Spleen (tissue), 11 donors: ENCODE results near the gene GNG3. TPM values are rescaled to one million over a fixed set of nuclear protein-coding genes. Genes with fewer than 3 reads are reported as not detected.
"Not testable (repeated sequence)": the region's sequence is repeated elsewhere in the genome, so short reads cannot be mapped to it uniquely, and the experiment has no call there.

ENCODE experiments used
- DNase-seq: peaks from one replicate; pipeline ENCODE4 v3.0.0-alpha.2; 2020
- H3K27ac ChIP-seq, 8 donors: fragments of 200-600 bp; sonication (generic) in 7 of 8; 1 replicate in 4 of 8; 2 replicates in 4 of 8; pipeline versions ENCODE4 v1.5.0 to v1.8.0; 2016 to 2021; ENCODE audit warnings: inconsistent platforms in 4 of 8, mild to moderate bottlenecking in 4 of 8, moderate library complexity in 1 of 8
- H3K27me3 ChIP-seq, 7 donors: fragments of 200-600 bp; sonication (generic) in 6 of 7; replicated peaks in 1 of 7; 1 replicate in 4 of 7; 2 replicates in 3 of 7; pipeline versions ENCODE4 v1.5.0 to v1.8.0; 2016 to 2021; ENCODE audit warnings: inconsistent platforms in 3 of 7, mild to moderate bottlenecking in 1 of 7
- H3K36me3 ChIP-seq, 6 donors: fragments of 200-600 bp; sonication (generic) in 5 of 6; 1 replicate in 4 of 6; 2 replicates in 2 of 6; pipeline versions ENCODE4 v1.5.0 to v1.8.0; 2016 to 2021; ENCODE audit warnings: inconsistent platforms in 2 of 6
- H3K4me1 ChIP-seq, 6 donors: fragments of 200-600 bp; sonication (generic) in 5 of 6; 1 replicate in 3 of 6; 2 replicates in 3 of 6; pipeline versions ENCODE4 v1.5.0 to v1.8.0; 2016 to 2021; ENCODE audit warnings: inconsistent platforms in 3 of 6
- H3K4me3 ChIP-seq, 8 donors: fragments of 200-600 bp; sonication (generic) in 7 of 8; 1 replicate in 4 of 8; 2 replicates in 4 of 8; pipeline versions ENCODE4 v1.5.0 to v1.8.0; 2016 to 2021; ENCODE audit warnings: inconsistent platforms in 4 of 8, mild to moderate bottlenecking in 4 of 8, moderate library complexity in 2 of 8
- H3K9me3 ChIP-seq, 8 donors: fragments of 200-600 bp; sonication (generic) in 7 of 8; 1 replicate in 4 of 8; 2 replicates in 4 of 8; pipeline versions ENCODE4 v1.5.0 to v1.8.0; 2016 to 2021; ENCODE audit warnings: inconsistent platforms in 4 of 8
- CTCF ChIP-seq, 11 experiments: fragments of 200-600 bp in 7 of 11; fragments of 450-650 bp in 4 of 11; sonication (generic) in 4 of 11; IDR thresholded peaks in 8 of 11; conservative IDR thresholded peaks in 3 of 11; 1 replicate in 7 of 11; 2 replicates in 4 of 11; pipeline versions ENCODE4 v1.4.0 to v1.8.0; 2016 to 2021; ENCODE audit warnings: antibody characterized with exemption in 11 of 11, inconsistent platforms in 4 of 11, mild to moderate bottlenecking in 1 of 11
- POLR2A ChIP-seq, 3 donors: fragments of 450-650 bp; IDR thresholded peaks; one replicate each; pipeline ENCODE4 v1.5.1; 2017; ENCODE audit warnings: antibody characterized with exemption in 3 of 3, mild to moderate bottlenecking in 1 of 3
- POLR2AphosphoS5 ChIP-seq, 3 donors: sonication (generic); formaldehyde crosslinking; IDR thresholded peaks; one replicate each; pipeline ENCODE4 v1.5.1; 2017; ENCODE audit warnings: antibody characterized with exemption in 3 of 3
- WGBS, 5 donors: extraction: QIAGEN DNeasy Blood & Tissue Kit in 3 of 5; methylation state at CpG; one replicate each; pipeline versions ENCODE4 v1.1.5 to v1.1.7; 2013 to 2018; 5-methylcytosine and 5-hydroxymethylcytosine counted together
- intact Hi-C: fragments of 100-400 bp; cut with DNase I; formaldehyde crosslinking; loops from one replicate; pipeline ENCODE4 v1.15.0; 2023; ENCODE audit warnings: low total_unique reads
- polyA plus RNA-seq, 3 donors: library from polyadenylated mRNA; stranded (reverse); fragments of 200-250 nt; gene quantifications; one replicate each; pipeline ENCODE4 v1.2.1, GENCODE V29; 2013
- total RNA-seq, 7 donors: library from RNA; depleted of rRNA in 3 of 7; stranded (reverse); fragments of >200 nt in 3 of 7; fragmentation: NEBNext Ultra II Directional in 4 of 7; extraction: Animal tissue kit (Norgen Biotek cat#: 25700) in 4 of 7; gene quantifications; one replicate each; pipeline versions ENCODE4 v1.1.0 to v1.2.1, GENCODE V29; 2016 to 2021
- donor health status: healthy with polysubstance abuse.
- donor health status: DM: no; HTN: no; CAD: no; lungs with moderate emphysema.
- donor health status: DM: no; HTN: no; CAD: no.
- donor health status: Bipolar disorder and iron deficiency.
- donor health status: healthy.
- donor health status: DM: no; HTN: no; CAD: no.
- donor health status: DM: yes; HTN: yes; CAD: no.

The GNG3 gene
- total and polyA plus RNA-seq, 10 donors = 0.12 to 0.13 TPM; not detected in 8

- intact Hi-C loops = loop anchor here (10.0 kb wide), 1 partner anchor 77 kb away; the partner anchor contains the start of gene TUT1
- H3K27ac ChIP-seq = peak within 1 kb of the TSS; percentile 86 to 96 (median 94)
- peak; percentile 92 for DNase-seq
- peaks cover 25 to 91% (median 68%) of the 10 kb centered on the region in 6 donors for H3K4me1 ChIP-seq
- H3K27me3 ChIP-seq = no peaks in the 10 kb centered on the region
- H3K4me3 ChIP-seq = peak within 1 kb of the TSS; percentile 76 to 96 (median 93)
- peaks cover 0 to 54% (median 28%) of the 10 kb centered on the region in 6 donors for H3K36me3 ChIP-seq
- 0 to 1% (median 0%) methylated on average over 32 to 59 of the region's 59 CpGs for whole genome bisulfite sequencing, 5 donors
- TF ChIP-seq POLR2AphosphoS5 (IDR thresholded peaks at IDR 0.05) (peak; percentile 76 to 88 (median 86)), CTCF (IDR thresholded peaks at IDR 0.05 in 8 of 11, conservative IDR thresholded peaks at IDR 0.05 in 3 of 11) (peak in 1 of 11 experiments; percentile 3), POLR2A (IDR thresholded peaks at IDR 0.05) (peak in 1 of 3 donors; percentile 65)
- H3K9me3 ChIP-seq = no peaks in the 10 kb centered on the region
Observed at GRCh38 chr11:62671608-62672389, 35.7 kb upstream of the GNG3 start, which contains the start of the genes LBHD1 and UQCC3. Gene LBHD1, minus strand, starts transcription at chr11:62672267. Its CDS starts 2,236 bp downstream, at chr11:62670031. Gene UQCC3, plus strand, starts transcription at chr11:62671673. Its CDS starts 73 bp downstream, at chr11:62671746.

DNA sequence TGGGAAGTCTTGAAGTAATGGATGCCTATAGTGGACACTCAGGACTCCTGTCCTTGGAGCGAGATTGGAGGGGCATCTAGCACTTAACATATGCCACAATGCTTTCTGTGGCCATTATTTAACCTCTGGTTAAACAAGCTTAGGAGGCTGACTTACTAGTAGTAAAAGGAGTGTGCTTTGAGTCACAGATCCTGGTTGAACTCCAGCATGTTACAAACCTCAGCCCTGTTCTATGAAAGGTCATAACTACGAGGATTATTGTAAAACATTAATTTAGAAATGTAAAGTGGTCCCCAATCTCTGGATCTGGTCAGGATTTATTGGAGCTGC is 34.3 kb upstream of the GNG3 start:
- peaks cover 25 to 91% (median 67%) of the 10 kb centered on the region in 6 donors for H3K4me1 ChIP-seq
- H3K27ac ChIP-seq = peak overlapping the region in 4 of 8 donors; percentile 92 to 96 (median 94)
- peaks cover 0 to 56% (median 39%) of the 10 kb centered on the region in 6 donors for H3K36me3 ChIP-seq

DNA sequence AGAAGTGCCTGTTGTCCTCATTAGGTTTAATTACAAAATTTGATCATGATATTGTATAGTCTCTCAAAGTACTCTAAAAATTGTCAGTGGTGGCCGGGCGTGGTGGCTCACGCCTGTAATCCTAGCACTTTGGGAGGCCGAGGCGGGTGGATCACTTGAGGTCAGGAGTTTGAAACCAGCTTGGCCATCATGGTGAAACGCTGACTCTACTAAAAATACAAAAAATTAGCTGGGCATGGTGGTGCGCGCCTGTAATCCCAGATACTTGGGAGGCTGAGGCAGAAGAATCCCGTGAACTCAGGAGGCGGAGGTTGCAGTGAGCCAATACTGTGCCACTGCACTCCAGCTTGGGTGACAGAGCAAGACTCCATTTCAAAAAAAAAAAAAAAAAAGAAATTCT is 32.1 kb upstream of the GNG3 start:
- 91 to 98% (median 94%) methylated on average over 10 of the region's 10 CpGs for WGBS, 5 donors
- H3K9me3 ChIP-seq, H3K27me3 ChIP-seq, H3K4me3 ChIP-seq, H3K27ac ChIP-seq, DNase-seq: not testable (repeated sequence)
- peaks cover 0 to 56% (median 39%) of the 10 kb centered on the region in 6 donors for H3K36me3 ChIP-seq
- H3K4me1 ChIP-seq = peaks cover 35 to 89% (median 64%) of the 10 kb centered on the region in 6 donors
- intact Hi-C loops = loop anchor here (10.0 kb wide), 1 partner anchor 81 kb away; the partner anchor contains the start of gene TUT1

More for the DNA sequence above, 34.3 kb upstream of the GNG3 start:
- WGBS, 5 donors = 85 to 92% (median 87%) methylated on average over 2 of the region's 2 CpGs
- DNase-seq = no peak
- intact Hi-C loops = loop anchor here (10.0 kb wide), 1 partner anchor 78 kb away; the partner anchor contains the start of gene TUT1
- TF ChIP-seq POLR2A (IDR thresholded peaks at IDR 0.05) = no peak
- no peak for TF ChIP-seq CTCF (IDR thresholded peaks at IDR 0.05 in 8 of 11, conservative IDR thresholded peaks at IDR 0.05 in 3 of 11)
- TF ChIP-seq POLR2AphosphoS5 (IDR thresholded peaks at IDR 0.05) = no peak
- H3K9me3 ChIP-seq = no peaks in the 10 kb centered on the region
- no peaks in the 10 kb centered on the region for H3K27me3 ChIP-seq
- peak overlapping the region in 3 of 8 donors; percentile 94 to 96 (median 95) for H3K4me3 ChIP-seq

DNA sequence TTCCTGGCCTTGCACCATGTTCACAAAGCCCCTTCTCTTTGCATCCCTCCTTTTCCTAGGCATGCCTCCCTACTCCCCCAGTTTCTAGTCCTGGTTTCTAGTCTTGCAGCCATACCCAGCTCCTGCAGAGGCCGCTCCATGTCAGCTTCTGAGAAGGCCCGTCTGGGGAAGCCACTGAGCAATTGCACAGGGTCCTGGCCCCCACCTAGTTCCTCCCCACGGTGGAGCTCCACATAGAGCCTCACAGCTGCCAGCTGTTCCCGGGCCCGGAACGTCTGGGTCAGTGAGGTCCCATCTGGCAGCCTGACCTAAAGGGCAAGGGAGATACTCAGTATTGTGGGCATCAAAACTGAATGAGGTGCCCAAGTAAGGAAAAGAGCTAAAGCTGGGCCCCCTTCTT is 30.8 kb upstream of the GNG3 start:
- Histone ChIP-seq H3K9me3 (no peaks in the 10 kb centered on the region), H3K4me1 (peaks cover 30 to 88% (median 57%) of the 10 kb centered on the region in 6 donors), H3K36me3 (peaks cover 0 to 56% (median 39%) of the 10 kb centered on the region in 6 donors), H3K4me3 (no peak overlapping the region), H3K27ac (peak overlapping the region in 1 of 8 donors; percentile 8), H3K27me3 (no peaks in the 10 kb centered on the region)
- no peak for TF ChIP-seq CTCF (IDR thresholded peaks at IDR 0.05 in 8 of 11, conservative IDR thresholded peaks at IDR 0.05 in 3 of 11)
- no peak for TF ChIP-seq POLR2AphosphoS5 (IDR thresholded peaks at IDR 0.05)
- TF ChIP-seq POLR2A (IDR thresholded peaks at IDR 0.05) = no peak
- DNase-seq = no peak
- intact Hi-C loops = loop anchor here (10.0 kb wide), 1 partner anchor 82 kb away; the partner anchor contains the start of gene TUT1
- WGBS, 5 donors = 54 to 75% (median 73%) methylated on average over 6 of the region's 6 CpGs
